HepG2 (cell line): ENCODE results near the gene TNN.

ENCODE experiments used
- JUNB ChIP-seq: sonication (generic); formaldehyde crosslinking; IDR thresholded peaks from 2 replicates; pipeline ENCODE4 v1.8.0; 2022; ENCODE audit warnings: missing genetic modification reagents, mild to moderate bottlenecking, borderline replicate concordance
- KDM2A ChIP-seq: sonication (generic); formaldehyde crosslinking; IDR thresholded peaks from 2 replicates; pipeline ENCODE4 v1.4.0; 2020; ENCODE audit warnings: low read depth, missing genetic modification reagents, borderline replicate concordance
- SAFB2 ChIP-seq: sonication (generic); formaldehyde crosslinking; IDR thresholded peaks from 2 replicates; pipeline ENCODE4 v1.5.1; 2020; ENCODE audit warnings: missing genetic modification reagents, low read depth, mild to moderate bottlenecking, borderline replicate concordance
- YY1 ChIP-seq: IDR thresholded peaks from 2 replicates; pipeline ENCODE4 v1.6.1; 2011; ENCODE audit warnings: low read length, low read depth, moderate library complexity, mild to moderate bottlenecking; ENCODE audit not compliant: insufficient read depth, insufficient replicate concordance
- ZFP90 ChIP-seq: sonication (generic); formaldehyde crosslinking; IDR thresholded peaks from 2 replicates; pipeline ENCODE4 v1.8.0; 2022; ENCODE audit warnings: missing genetic modification reagents, mild to moderate bottlenecking, inconsistent platforms, borderline replicate concordance

DNA sequence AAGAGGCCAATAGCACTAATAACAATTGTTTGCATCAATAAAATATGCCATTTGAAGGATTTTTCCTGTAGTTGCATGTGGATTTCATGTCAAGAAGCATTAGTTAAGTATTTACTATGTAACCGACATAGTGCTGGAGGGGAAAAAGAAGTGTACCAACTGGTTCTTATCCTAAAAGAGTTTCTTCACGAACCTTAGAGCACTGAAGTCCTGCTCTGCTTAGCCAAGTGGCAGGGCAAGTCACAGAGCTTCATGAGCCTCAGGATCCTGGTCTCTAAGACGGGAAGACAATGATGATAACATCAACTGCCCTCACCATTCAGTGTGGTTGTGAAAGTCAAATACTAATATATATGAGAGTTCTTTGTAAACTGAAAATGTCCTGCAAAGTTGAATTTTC lies 110.8 kb downstream of the TNN start:
- TF ChIP-seq SAFB2 (CRISPR knock-in tag) = no peak
- TF ChIP-seq KDM2A (CRISPR knock-in tag) = no peak
- no peak for TF ChIP-seq JUNB
- TF ChIP-seq ZFP90 (CRISPR knock-in tag) = no peak
- no peak for TF ChIP-seq YY1
